CMK (cell line): ENCODE data around the gene HNRNPU.

Experiments used
- DNase-seq: peaks from one replicate; pipeline ENCODE4 v3.0.0-alpha.2; 2010; ENCODE audit warnings: low read depth

Gene HNRNPU

GRCh38 chr1:244864253-244865027 is at the start of gene HNRNPU:
TSS of gene HNRNPU (minus strand) at chr1:244864543. CDS start at chr1:244864307, 236 bp downstream.
- peak; percentile 96 for DNase-seq

- no peak for DNase-seq
These were observed 49.5 kb upstream of the HNRNPU start for GRCh38 chr1:244913806-244914205.

GRCh38 chr1:244904119-244904518 is 39.8 kb upstream of the HNRNPU start:
- DNase-seq: no peak

- DNase-seq: no peak
These were observed 37.2 kb upstream of the HNRNPU start for GRCh38 chr1:244901400-244902015.

GRCh38 chr1:244897476-244898254 is 33.3 kb upstream of the HNRNPU start:
- DNase-seq: no peak

- DNase-seq: no peak
These were observed 32.2 kb upstream of the HNRNPU start for GRCh38 chr1:244896550-244896949.

GRCh38 chr1:244893836-244894235 is 29.5 kb upstream of the HNRNPU start:
- DNase-seq: no peak

- no peak for DNase-seq
These were observed 22.9 kb upstream of the HNRNPU start for GRCh38 chr1:244887281-244887680.

GRCh38 chr1:244881552-244882280 is 17.4 kb upstream of the HNRNPU start:
- no peak for DNase-seq

- DNase-seq: no peak
These were observed 14.3 kb upstream of the HNRNPU start for GRCh38 chr1:244878681-244879080.

GRCh38 chr1:244876228-244876910 is 12.0 kb upstream of the HNRNPU start:
- no peak for DNase-seq

- no peak for DNase-seq
These were observed 10.7 kb upstream of the HNRNPU start for GRCh38 chr1:244874974-244875579.

GRCh38 chr1:244869950-244870349 is 5.6 kb upstream of the HNRNPU start:
- DNase-seq: no peak

GRCh38 chr1:244869364-244869827 is 5.1 kb upstream of the HNRNPU start:
- no peak for DNase-seq

- DNase-seq: no peak
These were observed 4.4 kb upstream of the HNRNPU start for GRCh38 chr1:244868484-244869363.

- DNase-seq: no peak
These were observed 2.0 kb upstream of the HNRNPU start for GRCh38 chr1:244866355-244866754.

GRCh38 chr1:244865820-244866219 is 1.5 kb upstream of the HNRNPU start:
- DNase-seq: no peak

GRCh38 chr1:244865028-244865371 is 657 bp upstream of the HNRNPU start:
- DNase-seq: no peak

GRCh38 chr1:244863491-244864252 is 671 bp downstream of the HNRNPU start:
- DNase-seq: no peak
